Endothelial cell of umbilical vein (primary cell): ENCODE data around the gene HOXA11.

ENCODE experiments used
- CTCF ChIP-seq, 2 donors: IDR thresholded peaks; 1 replicate in 1 of 2; 2 replicates in 1 of 2; pipeline ENCODE4 v1.5.1; 2011; ENCODE audit warnings: low read length in 2 of 2, mild to moderate bottlenecking in 2 of 2, moderate library complexity in 2 of 2, control low read depth in 1 of 2, inconsistent platforms in 1 of 2, low read depth in 1 of 2; ENCODE audit not compliant: insufficient read depth in 1 of 2; ENCODE audit errors: extremely low read depth in 1 of 2
- JUN ChIP-seq: IDR thresholded peaks from 2 replicates; pipeline ENCODE4 v1.6.1; 2011; ENCODE audit warnings: borderline replicate concordance, low read depth; ENCODE audit not compliant: insufficient read length, insufficient read depth
- POLR2AphosphoS5 ChIP-seq: IDR thresholded peaks from 2 replicates; pipeline ENCODE4 v1.6.1; 2012; ENCODE audit warnings: low read depth, mild to moderate bottlenecking, control low read depth, low read length, moderate library complexity; ENCODE audit not compliant: insufficient read depth

GRCh38 chr7:27148756-27149641 is 36.0 kb downstream of the HOXA11 start:
- TF ChIP-seq JUN (no peak), POLR2AphosphoS5 (no peak), CTCF (IDR thresholded peaks at IDR 0.05; ENCODE audit: extremely low read depth in 1 of 2, insufficient read depth in 1 of 2, low read depth in 1 of 2, low read length in 2 of 2) (no peak)
